Brain microvascular endothelial cell (primary cell): ENCODE measurements around the gene NEK2.
A peak's percentile ranks its signal among the peaks of the same experiment; 100 is the strongest.
"Not testable (repeated sequence)": the region's sequence is repeated elsewhere in the genome, so short reads cannot be mapped to it uniquely, and the experiment has no call there.

Source experiments
- DNase-seq: peaks from one replicate; pipeline ENCODE4 v3.0.0-alpha.2; 2020
- H3K27ac ChIP-seq: fragments of 250-450 bp; sonication (Bioruptor Pico); 2 replicates; pipeline ENCODE4 v1.5.1; 2020; ENCODE audit warnings: mild to moderate bottlenecking, moderate library complexity
- H3K27me3 ChIP-seq: fragments of 250-450 bp; sonication (Bioruptor Pico); replicated peaks from 2 replicates; pipeline ENCODE4 v1.5.1; 2020; ENCODE audit warnings: mild to moderate bottlenecking
- H3K36me3 ChIP-seq: fragments of 250-450 bp; sonication (Bioruptor Pico); replicated peaks from 2 replicates; pipeline ENCODE4 v1.5.1; 2020; ENCODE audit warnings: mild to moderate bottlenecking
- H3K4me3 ChIP-seq: 2 replicates; pipeline ENCODE4 v1.5.1; 2011; ENCODE audit warnings: low read depth, mild to moderate bottlenecking, control low read depth, low read length, moderate library complexity
- in situ Hi-C: cut with HindIII; loops from 2 replicates; pipeline ENCODE4 v1.10.0; 2017; ENCODE audit warnings: low sequenced_read_pairs, low pct_ligation_motif_present
- TF ChIP-seq, protein P1 (sequence below): IDR thresholded peaks from 2 replicates; pipeline ENCODE4 v1.5.1; 2011; ENCODE audit warnings: low read depth, mild to moderate bottlenecking, moderate library complexity, low read length, control low read depth, inconsistent platforms; ENCODE audit errors: missing control alignments

NEK2 gene

DNA sequence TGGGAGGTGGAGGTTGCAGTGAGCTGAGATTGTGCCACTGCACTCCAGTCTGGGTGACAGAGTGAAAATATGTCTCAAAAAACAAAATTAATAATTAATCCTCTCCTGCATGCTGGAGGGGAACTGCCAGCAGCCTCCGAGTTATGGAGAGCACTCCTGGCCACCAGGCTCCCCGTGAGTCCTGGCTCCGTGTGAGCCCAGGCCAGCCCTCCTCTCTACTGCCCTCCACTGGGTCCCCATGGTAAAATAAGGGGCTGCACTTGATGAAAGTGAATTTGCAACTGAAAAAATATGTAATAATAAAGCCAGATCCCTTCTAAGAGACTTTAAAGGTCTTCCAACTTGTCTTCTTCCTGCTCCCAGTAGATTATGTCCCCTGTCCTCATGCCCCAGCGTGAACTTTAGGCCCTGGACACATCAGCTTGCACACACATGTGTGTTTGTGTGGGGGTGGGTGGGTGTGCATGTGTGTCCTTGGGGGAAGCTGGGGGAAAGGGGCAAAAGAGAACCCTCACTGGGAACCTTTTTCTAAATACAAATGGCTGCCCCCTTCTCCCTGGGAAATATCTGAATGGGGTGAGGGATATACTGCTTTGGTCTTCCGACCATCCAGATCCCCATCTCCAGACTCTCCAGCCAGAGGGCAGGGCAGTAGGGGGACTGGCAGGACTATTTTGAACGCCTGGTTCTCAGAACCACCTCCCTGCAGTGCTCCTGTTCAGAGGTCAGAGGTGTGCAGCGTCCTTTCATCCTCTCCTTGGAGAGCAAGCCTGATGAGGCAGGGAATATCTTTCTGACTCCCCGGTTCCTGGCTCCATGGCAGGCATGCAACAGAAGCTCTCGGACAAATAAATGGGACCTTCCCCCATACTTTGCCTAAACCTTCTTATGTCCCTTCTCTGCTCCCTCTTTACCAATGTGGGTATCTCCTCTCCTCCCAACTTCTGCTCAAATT lies 26.2 kb downstream of the NEK2 start:
- Histone ChIP-seq H3K27me3 (no peaks in the 10 kb centered on the region), H3K27ac (no peak overlapping the region), H3K36me3 (no peaks in the 10 kb centered on the region), H3K4me3 (no peak overlapping the region)
- TF ChIP-seq, protein P1, sequence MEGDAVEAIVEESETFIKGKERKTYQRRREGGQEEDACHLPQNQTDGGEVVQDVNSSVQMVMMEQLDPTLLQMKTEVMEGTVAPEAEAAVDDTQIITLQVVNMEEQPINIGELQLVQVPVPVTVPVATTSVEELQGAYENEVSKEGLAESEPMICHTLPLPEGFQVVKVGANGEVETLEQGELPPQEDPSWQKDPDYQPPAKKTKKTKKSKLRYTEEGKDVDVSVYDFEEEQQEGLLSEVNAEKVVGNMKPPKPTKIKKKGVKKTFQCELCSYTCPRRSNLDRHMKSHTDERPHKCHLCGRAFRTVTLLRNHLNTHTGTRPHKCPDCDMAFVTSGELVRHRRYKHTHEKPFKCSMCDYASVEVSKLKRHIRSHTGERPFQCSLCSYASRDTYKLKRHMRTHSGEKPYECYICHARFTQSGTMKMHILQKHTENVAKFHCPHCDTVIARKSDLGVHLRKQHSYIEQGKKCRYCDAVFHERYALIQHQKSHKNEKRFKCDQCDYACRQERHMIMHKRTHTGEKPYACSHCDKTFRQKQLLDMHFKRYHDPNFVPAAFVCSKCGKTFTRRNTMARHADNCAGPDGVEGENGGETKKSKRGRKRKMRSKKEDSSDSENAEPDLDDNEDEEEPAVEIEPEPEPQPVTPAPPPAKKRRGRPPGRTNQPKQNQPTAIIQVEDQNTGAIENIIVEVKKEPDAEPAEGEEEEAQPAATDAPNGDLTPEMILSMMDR, result peak; percentile 70
- in situ Hi-C loops, result no loop called here
- no peak for DNase-seq

DNA sequence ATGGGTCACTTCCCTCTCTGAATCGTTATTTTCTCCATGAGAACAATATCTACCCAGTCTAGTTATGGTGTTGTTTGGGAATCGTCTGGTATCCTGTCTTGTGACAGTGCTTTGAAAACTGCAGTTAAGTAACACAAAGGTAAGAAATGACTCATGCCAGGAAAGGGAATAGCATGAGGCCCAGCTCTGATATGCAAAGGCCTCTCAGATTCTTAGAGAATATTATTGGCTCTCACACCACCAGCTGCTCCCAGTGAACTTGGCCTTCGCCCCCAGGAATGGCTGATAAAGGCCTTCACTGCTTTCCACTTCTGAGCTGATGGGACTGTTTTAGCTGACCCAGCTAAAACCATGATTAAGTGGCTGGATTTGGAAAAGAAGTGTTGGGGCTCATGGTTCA lies 27.1 kb downstream of the NEK2 start:
- H3K4me3 ChIP-seq, result no peak overlapping the region
- in situ Hi-C loops, result no loop called here
- no peaks in the 10 kb centered on the region for H3K36me3 ChIP-seq
- no peaks in the 10 kb centered on the region for H3K27me3 ChIP-seq
- no peak overlapping the region for H3K27ac ChIP-seq
- DNase-seq, result no peak
- TF ChIP-seq, protein P1, result no peak

DNA sequence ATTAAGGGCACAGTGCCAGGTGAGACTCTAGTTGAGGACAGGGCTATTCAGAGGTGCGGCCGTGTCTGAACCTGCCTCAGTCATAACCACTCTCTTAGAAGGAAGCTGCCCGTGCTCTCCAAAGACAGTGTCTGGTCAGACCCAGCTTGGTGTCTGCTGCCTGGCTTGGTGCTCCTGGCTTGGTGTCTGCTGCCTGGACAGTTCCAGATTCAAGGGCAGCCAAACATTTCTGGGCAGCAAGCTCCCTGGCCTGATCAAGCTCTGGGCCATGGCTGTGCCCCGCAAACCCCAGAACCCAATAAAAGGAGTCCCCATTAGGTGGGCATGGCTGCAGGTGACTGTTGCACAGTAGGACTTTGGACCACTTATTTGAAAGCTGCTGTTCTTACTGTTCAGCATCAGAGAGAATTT lies 27.7 kb downstream of the NEK2 start:
- H3K27me3 ChIP-seq, result no peaks in the 10 kb centered on the region
- TF ChIP-seq, protein P1, result no peak
- in situ Hi-C loops, result no loop called here
- no peak for DNase-seq
- H3K4me3 ChIP-seq, result no peak overlapping the region
- H3K27ac ChIP-seq, result no peak overlapping the region
- no peaks in the 10 kb centered on the region for H3K36me3 ChIP-seq

DNA sequence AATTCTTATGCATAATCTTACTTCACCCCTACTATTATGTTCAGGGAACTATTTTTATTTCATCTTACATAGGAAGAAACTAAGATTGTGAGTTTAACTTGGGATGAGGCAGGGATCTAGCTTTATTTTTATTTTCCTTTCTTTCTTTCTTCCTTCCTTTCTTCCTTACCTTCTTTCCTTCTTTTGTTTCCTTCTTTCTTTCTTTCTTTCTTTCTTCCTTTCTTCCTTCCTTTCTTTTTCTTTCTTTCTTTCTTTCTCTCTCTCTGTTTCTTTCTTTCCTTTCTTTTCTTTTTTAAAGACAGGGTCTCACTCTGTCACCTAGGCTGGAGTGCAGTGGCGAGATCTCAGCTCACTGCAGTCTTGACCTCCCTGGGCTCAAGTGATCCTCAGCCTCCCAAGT lies 28.9 kb downstream of the NEK2 start:
- no peak for DNase-seq
- Histone ChIP-seq H3K27ac (no peak overlapping the region), H3K36me3 (no peaks in the 10 kb centered on the region), H3K4me3 (no peak overlapping the region), H3K27me3 (no peaks in the 10 kb centered on the region)
- TF ChIP-seq, protein P1, result no peak
- in situ Hi-C loops, result no loop called here

DNA sequence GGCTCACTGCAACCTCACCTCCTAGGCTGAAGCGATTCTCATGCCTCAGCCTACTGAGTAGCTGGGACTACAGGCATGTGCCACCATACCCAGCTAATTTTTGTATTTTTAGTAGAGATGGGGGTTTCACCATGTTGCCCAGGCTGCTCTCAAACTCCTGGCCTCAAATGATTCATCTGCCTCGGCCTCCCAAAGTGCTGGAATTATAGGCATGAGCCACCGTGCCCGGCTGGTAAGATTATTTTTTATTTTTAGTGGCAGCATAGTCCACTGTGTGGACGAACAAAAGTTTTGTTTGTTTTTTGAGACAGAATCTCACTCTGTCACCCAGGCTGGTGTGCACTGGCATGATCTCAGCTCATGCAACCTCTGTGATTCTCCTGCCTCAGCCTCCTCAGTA lies 29.8 kb downstream of the NEK2 start:
- H3K36me3 ChIP-seq, H3K27ac ChIP-seq, H3K27me3 ChIP-seq, in situ Hi-C loops, DNase-seq, H3K4me3 ChIP-seq: not testable (repeated sequence)

DNA sequence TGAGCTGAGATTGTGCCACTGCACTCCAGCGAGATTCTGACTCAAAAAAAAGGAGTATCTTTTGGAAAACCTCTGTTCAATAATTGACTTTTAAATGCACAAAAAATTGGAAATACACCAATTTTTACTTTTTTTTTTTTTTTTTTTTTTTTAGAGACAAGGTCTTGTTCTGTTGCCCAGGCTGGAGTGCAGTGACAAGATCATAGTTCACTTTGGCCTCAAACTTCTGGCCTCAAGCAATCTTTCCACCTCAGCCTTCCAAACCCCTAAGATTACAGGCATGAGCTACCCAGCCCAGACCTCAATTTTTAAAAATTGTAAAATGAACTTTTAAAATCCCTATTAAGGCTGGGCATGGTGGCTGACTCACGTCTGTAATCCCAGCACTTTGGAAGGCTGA lies 30.8 kb downstream of the NEK2 start:
- in situ Hi-C loops, result no loop called here
- H3K4me3 ChIP-seq, result no peak overlapping the region
- no peak for DNase-seq
- no peaks in the 10 kb centered on the region for H3K36me3 ChIP-seq
- TF ChIP-seq, protein P1, result no peak
- no peaks in the 10 kb centered on the region for H3K27me3 ChIP-seq
- no peak overlapping the region for H3K27ac ChIP-seq
